Choroid plexus epithelial cell (primary cell): ENCODE data around the gene HCN1.

Experiments used
- DNase-seq: peaks from one replicate; pipeline ENCODE4 v3.0.0-alpha.2; 2010; ENCODE audit warnings: low read depth
- H3K4me3 ChIP-seq: 2 replicates; pipeline ENCODE4 v1.5.1; 2011; ENCODE audit warnings: low read depth, mild to moderate bottlenecking, control low read depth, low read length, moderate library complexity
- TF ChIP-seq, protein P1 (sequence below): conservative IDR thresholded peaks from 2 replicates; pipeline ENCODE4 v1.5.1; 2011; ENCODE audit warnings: low read depth, mild to moderate bottlenecking, control low read depth, inconsistent platforms, low read length, moderate library complexity

Gene HCN1

GRCh38 chr5:45696206-45696836, at the start of gene HCN1:
HCN1 (minus strand) TSS chr5:45696380.
- H3K4me3 ChIP-seq = no peak within 1 kb of the TSS
- TF ChIP-seq, protein P1, sequence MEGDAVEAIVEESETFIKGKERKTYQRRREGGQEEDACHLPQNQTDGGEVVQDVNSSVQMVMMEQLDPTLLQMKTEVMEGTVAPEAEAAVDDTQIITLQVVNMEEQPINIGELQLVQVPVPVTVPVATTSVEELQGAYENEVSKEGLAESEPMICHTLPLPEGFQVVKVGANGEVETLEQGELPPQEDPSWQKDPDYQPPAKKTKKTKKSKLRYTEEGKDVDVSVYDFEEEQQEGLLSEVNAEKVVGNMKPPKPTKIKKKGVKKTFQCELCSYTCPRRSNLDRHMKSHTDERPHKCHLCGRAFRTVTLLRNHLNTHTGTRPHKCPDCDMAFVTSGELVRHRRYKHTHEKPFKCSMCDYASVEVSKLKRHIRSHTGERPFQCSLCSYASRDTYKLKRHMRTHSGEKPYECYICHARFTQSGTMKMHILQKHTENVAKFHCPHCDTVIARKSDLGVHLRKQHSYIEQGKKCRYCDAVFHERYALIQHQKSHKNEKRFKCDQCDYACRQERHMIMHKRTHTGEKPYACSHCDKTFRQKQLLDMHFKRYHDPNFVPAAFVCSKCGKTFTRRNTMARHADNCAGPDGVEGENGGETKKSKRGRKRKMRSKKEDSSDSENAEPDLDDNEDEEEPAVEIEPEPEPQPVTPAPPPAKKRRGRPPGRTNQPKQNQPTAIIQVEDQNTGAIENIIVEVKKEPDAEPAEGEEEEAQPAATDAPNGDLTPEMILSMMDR = peak; percentile 79
- peak; percentile 78 for DNase-seq

DNA sequence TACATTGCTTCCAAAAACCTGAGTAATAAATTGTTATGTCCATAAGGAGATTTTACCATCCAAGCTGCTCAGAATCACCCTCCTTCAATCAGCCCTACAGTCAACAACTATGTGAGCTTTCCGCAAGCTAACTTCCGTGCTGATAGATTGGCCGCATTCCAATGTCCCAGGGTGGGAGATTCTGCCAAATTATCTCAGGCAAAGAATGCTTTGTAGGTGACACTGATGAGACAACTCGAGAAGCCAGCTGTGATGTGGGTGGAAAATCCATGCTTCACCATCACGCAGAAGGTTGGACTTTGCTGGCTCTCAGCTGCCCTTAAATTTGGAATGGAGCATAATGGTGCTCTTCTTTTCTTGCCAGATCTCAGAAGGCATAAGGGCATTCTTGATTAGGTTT, 44.9 kb upstream of the HCN1 start:
- DNase-seq = no peak
- no peak overlapping the region for H3K4me3 ChIP-seq
- TF ChIP-seq, protein P1 = no peak

- no peak overlapping the region for H3K4me3 ChIP-seq
- TF ChIP-seq, protein P1 = no peak
- no peak for DNase-seq
Observed at GRCh38 chr5:45737153-45737552, 41.0 kb upstream of the HCN1 start.

DNA sequence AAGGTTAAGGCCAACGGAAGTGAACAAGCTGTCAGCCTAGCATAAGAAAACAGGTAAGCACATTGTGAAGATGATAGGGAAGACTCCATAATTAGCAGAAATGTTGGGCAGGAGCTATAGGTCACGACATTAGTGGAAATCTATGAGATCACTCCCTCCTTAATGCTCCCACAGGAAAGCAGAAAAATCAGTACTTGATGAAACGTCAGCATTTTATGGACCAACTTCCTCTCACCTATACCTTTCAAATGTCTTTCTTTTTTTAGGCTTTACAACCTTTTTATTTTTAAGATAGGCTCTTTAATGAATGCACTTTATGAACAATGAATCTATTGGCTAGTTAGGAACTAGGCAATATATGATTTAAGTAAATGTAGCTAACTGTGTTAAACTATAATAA, 29.4 kb upstream of the HCN1 start:
- TF ChIP-seq, protein P1 = no peak
- no peak for DNase-seq
- H3K4me3 ChIP-seq = no peak overlapping the region

DNA sequence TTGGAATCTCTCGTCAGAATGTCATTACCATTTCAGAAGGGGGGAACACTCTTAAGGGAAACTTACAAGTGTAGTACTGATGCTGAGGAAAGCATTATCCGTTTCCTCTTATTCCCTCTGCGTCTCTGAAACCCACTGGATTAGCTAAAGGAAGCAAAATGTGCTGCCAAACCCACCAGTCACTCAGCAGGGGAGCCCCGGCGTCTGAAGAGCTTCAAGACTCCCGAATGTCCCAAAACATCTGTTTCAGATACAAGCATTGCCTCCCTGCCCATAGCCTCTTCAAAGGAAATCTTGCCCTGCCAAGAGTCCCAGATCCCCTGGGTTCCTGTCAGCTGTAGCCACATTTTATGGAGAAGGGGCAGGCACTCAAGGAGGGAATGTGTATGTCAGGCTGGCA, 1.0 kb upstream of the HCN1 start:
- DNase-seq = no peak
- TF ChIP-seq, protein P1 = no peak
- no peak overlapping the region for H3K4me3 ChIP-seq

- TF ChIP-seq, protein P1 = no peak
- DNase-seq = no peak
- no peak overlapping the region for H3K4me3 ChIP-seq
Observed at GRCh38 chr5:45695804-45696156, 400 bp downstream of the HCN1 start.

- no peak overlapping the region for H3K4me3 ChIP-seq
- DNase-seq = no peak
- TF ChIP-seq, protein P1 = no peak
Observed at GRCh38 chr5:45694971-45695803, 993 bp downstream of the HCN1 start.
